DOHH2 (cell line): ENCODE measurements around the gene CRAT.

Experiments used
- H3F3A ChIP-seq: fragments of 200-600 bp; sonication (generic), shearing (Covaris generic); 2 replicates; pipeline ENCODE4 v1.6.0; 2016; ENCODE audit warnings: antibody characterized with exemption, mild to moderate bottlenecking; ENCODE audit not compliant: control insufficient read depth, insufficient read depth
- H3K27ac ChIP-seq: fragments of 200-600 bp; sonication (generic); 2 replicates; pipeline ENCODE4 v1.5.1; 2014; ENCODE audit warnings: low read depth, mild to moderate bottlenecking, low read length, moderate library complexity
- H3K27me3 ChIP-seq: fragments of 200-600 bp; sonication (generic); 2 replicates; pipeline ENCODE4 v1.6.1; 2014; ENCODE audit warnings: mild to moderate bottlenecking, low read length, mixed read lengths; ENCODE audit not compliant: control insufficient read depth
- H3K36me3 ChIP-seq: fragments of 200-600 bp; sonication (generic); 2 replicates; pipeline ENCODE4 v1.6.1; 2014; ENCODE audit warnings: mild to moderate bottlenecking, low read length, moderate library complexity, mixed read lengths; ENCODE audit not compliant: control insufficient read depth
- H3K4me1 ChIP-seq: fragments of 200-600 bp; sonication (generic); 2 replicates; pipeline ENCODE4 v1.6.1; 2014; ENCODE audit warnings: mild to moderate bottlenecking, low read length, mixed read lengths; ENCODE audit not compliant: control insufficient read depth
- H3K4me2 ChIP-seq: fragments of 200-600 bp; sonication (generic); 2 replicates; pipeline ENCODE4 v1.6.0; 2014; ENCODE audit warnings: mild to moderate bottlenecking, low read length, moderate library complexity
- H3K4me3 ChIP-seq: fragments of 200-600 bp; sonication (generic); 2 replicates; pipeline ENCODE4 v1.5.1; 2014; ENCODE audit warnings: mild to moderate bottlenecking, low read length, mixed read lengths
- H3K79me2 ChIP-seq: fragments of 200-600 bp; sonication (generic); 2 replicates; pipeline ENCODE4 v1.6.1; 2014; ENCODE audit warnings: mild to moderate bottlenecking, low read length, mixed read lengths; ENCODE audit not compliant: control insufficient read depth
- H3K9me2 ChIP-seq: fragments of 200-600 bp; sonication (generic); replicated peaks from 2 replicates; pipeline ENCODE4 v1.6.1; 2014; ENCODE audit warnings: mild to moderate bottlenecking, low read length, mixed read lengths; ENCODE audit not compliant: control insufficient read depth
- H3K9me3 ChIP-seq: fragments of 200-600 bp; sonication (generic); 2 replicates; pipeline ENCODE4 v1.6.1; 2014; ENCODE audit warnings: antibody characterized with exemption, low read length, mixed read lengths; ENCODE audit not compliant: control insufficient read depth, insufficient read depth
- H4K20me1 ChIP-seq: fragments of 200-600 bp; sonication (generic); 2 replicates; pipeline ENCODE4 v1.6.0; 2014; ENCODE audit warnings: low read depth, mild to moderate bottlenecking, antibody characterized with exemption, low read length, moderate library complexity; ENCODE audit not compliant: control insufficient read depth, insufficient read depth
- CTCF ChIP-seq: fragments of 200-600 bp; sonication (generic); IDR thresholded peaks from one replicate; pipeline ENCODE4 v1.5.1; 2014; ENCODE audit warnings: antibody characterized with exemption, mild to moderate bottlenecking, low read depth, low read length; ENCODE audit not compliant: poor library complexity, severe bottlenecking
- EZH2phosphoT487 ChIP-seq: fragments of 200-600 bp; sonication (generic); IDR thresholded peaks from 2 replicates; pipeline ENCODE4 v1.6.1; 2017; ENCODE audit warnings: borderline replicate concordance, mild to moderate bottlenecking, antibody characterized with exemption, low read length, moderate library complexity, mixed read lengths

The CRAT gene

GRCh38 chr9:129149442-129149841, 38.8 kb upstream of the CRAT start:
- TF ChIP-seq EZH2phosphoT487, result no peak
- no peak for TF ChIP-seq CTCF
- Histone ChIP-seq H3K9me2 (no peaks in the 10 kb centered on the region), H3K4me2 (no peak overlapping the region)

GRCh38 chr9:129148463-129149204, 38.0 kb upstream of the CRAT start:
- Histone ChIP-seq H3K4me1 (peaks cover 18% of the 10 kb centered on the region), H3K4me3 (no peak overlapping the region), H3K4me2 (no peak overlapping the region), H4K20me1 (no peaks in the 10 kb centered on the region; the same call in 1 of the 2 replicates), H3K79me2 (no peaks in the 10 kb centered on the region), H3K9me2 (no peaks in the 10 kb centered on the region), H3K27me3 (no peaks in the 10 kb centered on the region), H3K9me3 (no peaks in the 10 kb centered on the region), H3F3A (no peaks in the 10 kb centered on the region), H3K27ac (no peak overlapping the region), H3K36me3 (peaks cover 15% of the 10 kb centered on the region)
- TF ChIP-seq EZH2phosphoT487, result no peak
- TF ChIP-seq CTCF, result no peak

More at GRCh38 chr9:129149442-129149841, 38.8 kb upstream of the CRAT start:
- peaks cover 15% of the 10 kb centered on the region for H3K4me1 ChIP-seq
- no peak overlapping the region for H3K4me3 ChIP-seq
- H3K27me3 ChIP-seq, result no peaks in the 10 kb centered on the region
- no peak overlapping the region for H3K27ac ChIP-seq
- H4K20me1 ChIP-seq, result no peaks in the 10 kb centered on the region; the same call in 1 of the 2 replicates
- H3K36me3 ChIP-seq, result peaks cover 10% of the 10 kb centered on the region; the same call in 1 of the 2 replicates
- H3K79me2 ChIP-seq, result no peaks in the 10 kb centered on the region
- H3F3A ChIP-seq, result no peaks in the 10 kb centered on the region
- H3K9me3 ChIP-seq, result no peaks in the 10 kb centered on the region

GRCh38 chr9:129146441-129146941, 35.9 kb upstream of the CRAT start:
- H3K27me3 ChIP-seq, result no peaks in the 10 kb centered on the region
- H4K20me1 ChIP-seq, result no peaks in the 10 kb centered on the region; the same call in 1 of the 2 replicates
- H3K27ac ChIP-seq, result no peak overlapping the region
- peaks cover 40% of the 10 kb centered on the region for H3K4me1 ChIP-seq
- peaks cover 32% of the 10 kb centered on the region for H3K36me3 ChIP-seq
- H3F3A ChIP-seq, result no peaks in the 10 kb centered on the region
- peaks cover 7% of the 10 kb centered on the region; the same call in 1 of the 2 replicates for H3K79me2 ChIP-seq
- no peaks in the 10 kb centered on the region for H3K9me2 ChIP-seq
- no peak for TF ChIP-seq CTCF
- no peak for TF ChIP-seq EZH2phosphoT487
- no peak overlapping the region for H3K4me3 ChIP-seq
- no peak overlapping the region for H3K4me2 ChIP-seq
- no peaks in the 10 kb centered on the region for H3K9me3 ChIP-seq
